ENCODE data around the gene SKA2. TPM values are rescaled to one million over a fixed set of nuclear protein-coding genes. Genes with fewer than 3 reads are reported as not detected.

SKA2 gene
- total RNA-seq, 1 donor from 2014 or later: 59.6 TPM

- TF ChIP-seq, protein P1, sequence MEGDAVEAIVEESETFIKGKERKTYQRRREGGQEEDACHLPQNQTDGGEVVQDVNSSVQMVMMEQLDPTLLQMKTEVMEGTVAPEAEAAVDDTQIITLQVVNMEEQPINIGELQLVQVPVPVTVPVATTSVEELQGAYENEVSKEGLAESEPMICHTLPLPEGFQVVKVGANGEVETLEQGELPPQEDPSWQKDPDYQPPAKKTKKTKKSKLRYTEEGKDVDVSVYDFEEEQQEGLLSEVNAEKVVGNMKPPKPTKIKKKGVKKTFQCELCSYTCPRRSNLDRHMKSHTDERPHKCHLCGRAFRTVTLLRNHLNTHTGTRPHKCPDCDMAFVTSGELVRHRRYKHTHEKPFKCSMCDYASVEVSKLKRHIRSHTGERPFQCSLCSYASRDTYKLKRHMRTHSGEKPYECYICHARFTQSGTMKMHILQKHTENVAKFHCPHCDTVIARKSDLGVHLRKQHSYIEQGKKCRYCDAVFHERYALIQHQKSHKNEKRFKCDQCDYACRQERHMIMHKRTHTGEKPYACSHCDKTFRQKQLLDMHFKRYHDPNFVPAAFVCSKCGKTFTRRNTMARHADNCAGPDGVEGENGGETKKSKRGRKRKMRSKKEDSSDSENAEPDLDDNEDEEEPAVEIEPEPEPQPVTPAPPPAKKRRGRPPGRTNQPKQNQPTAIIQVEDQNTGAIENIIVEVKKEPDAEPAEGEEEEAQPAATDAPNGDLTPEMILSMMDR (IDR thresholded peaks at IDR 0.05; ENCODE audit: unreplicated experiment): no peak
- H3K9me3 Mint-ChIP-seq: no peaks in the 10 kb centered on the region
- H3K27me3 Mint-ChIP-seq (ENCODE audit: low read depth): no peaks in the 10 kb centered on the region
- no peak overlapping the region for H3K27ac Mint-ChIP-seq
- DNase-seq (ENCODE audit: low spot score in 2 of 2, unreplicated experiment in 2 of 2): no peak
- peaks cover 4% of the 10 kb centered on the region for H3K4me1 Mint-ChIP-seq
- no peaks in the 10 kb centered on the region for H3K36me3 Mint-ChIP-seq
- no peak overlapping the region for H3K4me3 Mint-ChIP-seq
Observed at GRCh38 chr17:59160157-59161025, 5.4 kb upstream of the SKA2 start.

DNA sequence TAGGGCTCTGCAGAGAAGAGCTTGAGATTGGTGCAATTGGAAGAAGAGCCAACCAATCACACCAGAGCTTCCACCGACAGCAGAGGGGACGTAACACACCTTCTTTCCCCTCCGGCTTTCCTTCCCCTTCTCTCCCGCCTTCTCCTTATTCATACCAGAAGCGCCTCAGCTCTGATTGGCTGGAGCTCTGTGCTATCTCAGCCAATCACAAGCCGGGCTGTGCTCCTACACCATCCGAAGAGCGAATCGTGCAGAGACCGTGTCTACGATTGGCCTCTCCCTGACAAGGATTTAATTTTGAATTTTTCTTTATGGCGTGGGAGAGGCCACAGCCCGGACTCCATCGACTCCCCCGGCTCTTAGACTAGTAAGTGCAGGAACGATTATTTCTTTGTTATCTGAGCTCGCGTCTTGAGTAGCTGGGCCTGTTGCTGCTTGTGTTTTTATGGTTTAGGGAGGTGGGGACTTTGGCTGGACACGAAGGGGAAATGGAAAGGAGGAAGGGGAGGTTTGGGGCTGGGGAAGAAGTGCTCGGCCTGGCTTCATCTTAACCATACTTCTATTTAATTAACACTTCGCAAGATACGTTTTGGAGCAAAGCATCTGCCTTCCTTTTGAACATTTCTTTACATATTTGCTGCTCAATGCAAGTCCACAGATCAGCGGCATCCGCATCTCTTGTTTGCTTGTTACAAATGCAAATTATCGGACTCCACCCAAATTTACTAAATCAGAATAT is 622 bp upstream of the SKA2 start, which contains the start of gene PRR11:
Gene PRR11, plus strand, starts transcription at position 308 of the 739 bp plus-strand sequence. CDS start 14,007 bp downstream, outside the sequence.
- no peaks in the 10 kb centered on the region for H3K36me3 Mint-ChIP-seq
- no peak within 1 kb of the TSS for H3K27ac Mint-ChIP-seq
- H3K4me3 Mint-ChIP-seq: no peak within 1 kb of the TSS
- peaks cover 31% of the 10 kb centered on the region for H3K4me1 Mint-ChIP-seq
- TF ChIP-seq, protein P1 (IDR thresholded peaks at IDR 0.05; ENCODE audit: unreplicated experiment): no peak
- H3K9me3 Mint-ChIP-seq: no peaks in the 10 kb centered on the region
- peak; percentile 89 to 91 for DNase-seq (ENCODE audit: low spot score in 2 of 2, unreplicated experiment in 2 of 2)
- no peaks in the 10 kb centered on the region for H3K27me3 Mint-ChIP-seq (ENCODE audit: low read depth)

DNA sequence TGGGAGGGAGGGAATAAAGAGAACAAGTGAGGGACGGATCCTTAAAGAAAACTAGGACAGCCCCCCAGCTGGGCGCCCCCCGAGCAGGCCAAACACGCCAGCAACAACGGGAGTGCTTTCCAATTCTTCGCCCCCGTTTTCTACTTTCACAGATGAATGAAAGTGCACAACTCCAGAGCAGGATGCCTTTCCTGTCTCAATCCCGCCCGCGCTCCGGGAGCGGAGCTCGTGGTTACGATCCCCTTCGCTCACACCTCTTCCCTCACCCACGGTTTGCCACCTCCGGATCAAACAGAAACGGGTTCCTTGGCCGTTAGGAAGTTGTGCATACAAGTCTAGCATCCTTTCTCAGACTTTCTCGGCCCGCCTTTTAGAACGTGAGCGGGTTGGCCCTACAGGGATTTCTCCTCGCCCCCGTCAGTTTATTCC is 680 bp downstream of the SKA2 start:
- DNase-seq (ENCODE audit: low spot score in 2 of 2, unreplicated experiment in 2 of 2): peak; percentile 37 to 67

GRCh38 chr17:59152925-59153324 is 2.1 kb downstream of the SKA2 start:
- no peaks in the 10 kb centered on the region for H3K36me3 Mint-ChIP-seq
- H3K27ac Mint-ChIP-seq: no peak overlapping the region
- no peak for DNase-seq (ENCODE audit: low spot score in 2 of 2, unreplicated experiment in 2 of 2)
- H3K27me3 Mint-ChIP-seq (ENCODE audit: low read depth): no peaks in the 10 kb centered on the region
- H3K4me1 Mint-ChIP-seq: peaks cover 29% of the 10 kb centered on the region
- H3K9me3 Mint-ChIP-seq: no peaks in the 10 kb centered on the region
- no peak overlapping the region for H3K4me3 Mint-ChIP-seq
- TF ChIP-seq, protein P1 (IDR thresholded peaks at IDR 0.05; ENCODE audit: unreplicated experiment): no peak

More for the DNA sequence above, 680 bp downstream of the SKA2 start:
- no peaks in the 10 kb centered on the region for H3K27me3 Mint-ChIP-seq (ENCODE audit: low read depth)
- peaks cover 31% of the 10 kb centered on the region for H3K4me1 Mint-ChIP-seq
- TF ChIP-seq, protein P1 (IDR thresholded peaks at IDR 0.05; ENCODE audit: unreplicated experiment): no peak
- H3K4me3 Mint-ChIP-seq: no peak overlapping the region
- H3K36me3 Mint-ChIP-seq: no peaks in the 10 kb centered on the region
- H3K9me3 Mint-ChIP-seq: no peaks in the 10 kb centered on the region
- H3K27ac Mint-ChIP-seq: no peak overlapping the region

GRCh38 chr17:59151591-59151990 is 3.4 kb downstream of the SKA2 start:
- no peak for DNase-seq (ENCODE audit: low spot score in 2 of 2, unreplicated experiment in 2 of 2)
- Mint-ChIP-seq H3K4me1 (peaks cover 26% of the 10 kb centered on the region), H3K9me3 (no peaks in the 10 kb centered on the region), H3K4me3 (peak overlapping the region; percentile 11), H3K36me3 (no peaks in the 10 kb centered on the region), H3K27me3 (ENCODE audit: low read depth) (no peaks in the 10 kb centered on the region), H3K27ac (peak overlapping the region; percentile 75)
- TF ChIP-seq, protein P1 (IDR thresholded peaks at IDR 0.05; ENCODE audit: unreplicated experiment): no peak

All from mesothelial cell of epicardium (in vitro differentiated cells).